Body of pancreas (tissue), 4 donors: ENCODE data around the gene SFPQ.

Experiments
- CTCF ChIP-seq, 7 experiments: fragments of 450-650 bp in 4 of 7; fragments of 200-600 bp in 3 of 7; sonication (generic) in 3 of 7; IDR thresholded peaks; one replicate each; pipeline ENCODE4 v1.5.1; 2016 to 2019; ENCODE audit warnings: antibody characterized with exemption in 7 of 7
- POLR2A ChIP-seq, 3 donors: fragments of 450-650 bp; IDR thresholded peaks; one replicate each; pipeline ENCODE4 v1.6.1; 2016; ENCODE audit warnings: antibody characterized with exemption in 3 of 3, mild to moderate bottlenecking in 2 of 3

DNA sequence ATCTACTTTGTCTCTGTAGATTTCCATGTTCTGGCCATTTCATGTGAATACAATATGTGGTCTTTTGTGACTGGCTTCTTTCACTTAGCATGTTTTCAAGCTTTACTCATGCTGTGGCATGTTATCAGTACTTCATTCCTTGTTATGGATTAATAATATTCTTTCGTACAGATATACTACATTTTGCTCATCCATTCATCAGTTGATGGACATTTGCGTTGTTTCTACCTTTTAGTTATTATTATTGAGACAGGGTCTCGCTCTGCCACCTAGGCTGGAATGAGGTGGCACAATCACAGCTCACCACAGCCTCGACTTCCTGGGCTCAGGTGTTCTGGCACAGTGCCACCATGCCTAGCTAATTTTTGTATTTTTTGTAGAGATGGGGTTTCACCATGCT lies 21.4 kb downstream of the SFPQ start:
- TF ChIP-seq CTCF (IDR thresholded peaks at IDR 0.05) (no peak), POLR2A (IDR thresholded peaks at IDR 0.05) (no peak)
